ENCODE data around the gene KIF2A.

DNA sequence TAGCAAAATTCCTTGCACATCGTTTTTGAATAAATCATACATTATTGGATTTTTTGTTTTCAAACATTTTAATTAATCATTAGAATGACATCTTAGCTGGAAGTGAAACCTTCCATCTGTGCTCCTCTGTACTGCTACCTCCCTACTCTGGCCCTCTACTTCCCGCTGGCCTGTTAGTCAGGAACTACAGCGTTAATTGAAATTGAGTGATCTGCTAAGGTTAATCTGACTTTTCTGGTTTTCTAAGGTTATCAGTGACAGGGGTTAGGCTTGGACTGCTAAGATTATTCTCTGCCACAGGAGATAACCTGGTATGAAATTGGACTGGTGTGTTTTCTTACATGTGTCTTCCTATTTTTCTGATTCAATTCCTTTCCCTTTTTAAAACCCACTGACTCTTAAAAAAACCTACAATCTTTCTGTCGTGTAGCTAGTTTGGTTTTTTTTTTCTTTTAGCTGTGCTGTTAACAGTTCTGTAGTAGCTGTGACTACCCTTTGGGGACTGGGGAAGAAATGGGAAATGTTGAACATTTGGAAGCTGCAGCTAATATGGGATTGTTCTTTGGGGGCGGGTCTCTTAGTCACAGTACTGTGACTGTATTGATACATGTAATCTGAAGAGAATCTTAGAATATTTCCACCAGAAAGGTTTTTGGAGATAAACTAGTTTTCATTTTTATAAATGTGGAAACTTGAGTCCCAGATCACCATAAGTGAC lies 4.6 kb downstream of the KIF2A start:
- no peak for TF ChIP-seq TAF1 (IDR thresholded peaks at IDR 0.05; ENCODE audit: low read depth)
- no peak for TF ChIP-seq YY1 (IDR thresholded peaks at IDR 0.05; ENCODE audit: low read depth)
- TF ChIP-seq EP300 (IDR thresholded peaks at IDR 0.05; ENCODE audit: borderline replicate concordance): no peak
- TF ChIP-seq, protein P1, sequence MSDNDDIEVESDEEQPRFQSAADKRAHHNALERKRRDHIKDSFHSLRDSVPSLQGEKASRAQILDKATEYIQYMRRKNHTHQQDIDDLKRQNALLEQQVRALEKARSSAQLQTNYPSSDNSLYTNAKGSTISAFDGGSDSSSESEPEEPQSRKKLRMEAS (IDR thresholded peaks at IDR 0.05): no peak
- TF ChIP-seq FOXM1 (IDR thresholded peaks at IDR 0.05; ENCODE audit: borderline replicate concordance, low read depth): no peak
- no peak for TF ChIP-seq CREB1 (IDR thresholded peaks at IDR 0.05; ENCODE audit: low read depth)
- no peak for TF ChIP-seq CEBPB (IDR thresholded peaks at IDR 0.05)
- TF ChIP-seq, protein P2, sequence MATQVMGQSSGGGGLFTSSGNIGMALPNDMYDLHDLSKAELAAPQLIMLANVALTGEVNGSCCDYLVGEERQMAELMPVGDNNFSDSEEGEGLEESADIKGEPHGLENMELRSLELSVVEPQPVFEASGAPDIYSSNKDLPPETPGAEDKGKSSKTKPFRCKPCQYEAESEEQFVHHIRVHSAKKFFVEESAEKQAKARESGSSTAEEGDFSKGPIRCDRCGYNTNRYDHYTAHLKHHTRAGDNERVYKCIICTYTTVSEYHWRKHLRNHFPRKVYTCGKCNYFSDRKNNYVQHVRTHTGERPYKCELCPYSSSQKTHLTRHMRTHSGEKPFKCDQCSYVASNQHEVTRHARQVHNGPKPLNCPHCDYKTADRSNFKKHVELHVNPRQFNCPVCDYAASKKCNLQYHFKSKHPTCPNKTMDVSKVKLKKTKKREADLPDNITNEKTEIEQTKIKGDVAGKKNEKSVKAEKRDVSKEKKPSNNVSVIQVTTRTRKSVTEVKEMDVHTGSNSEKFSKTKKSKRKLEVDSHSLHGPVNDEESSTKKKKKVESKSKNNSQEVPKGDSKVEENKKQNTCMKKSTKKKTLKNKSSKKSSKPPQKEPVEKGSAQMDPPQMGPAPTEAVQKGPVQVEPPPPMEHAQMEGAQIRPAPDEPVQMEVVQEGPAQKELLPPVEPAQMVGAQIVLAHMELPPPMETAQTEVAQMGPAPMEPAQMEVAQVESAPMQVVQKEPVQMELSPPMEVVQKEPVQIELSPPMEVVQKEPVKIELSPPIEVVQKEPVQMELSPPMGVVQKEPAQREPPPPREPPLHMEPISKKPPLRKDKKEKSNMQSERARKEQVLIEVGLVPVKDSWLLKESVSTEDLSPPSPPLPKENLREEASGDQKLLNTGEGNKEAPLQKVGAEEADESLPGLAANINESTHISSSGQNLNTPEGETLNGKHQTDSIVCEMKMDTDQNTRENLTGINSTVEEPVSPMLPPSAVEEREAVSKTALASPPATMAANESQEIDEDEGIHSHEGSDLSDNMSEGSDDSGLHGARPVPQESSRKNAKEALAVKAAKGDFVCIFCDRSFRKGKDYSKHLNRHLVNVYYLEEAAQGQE (IDR thresholded peaks at IDR 0.05; ENCODE audit: low read depth): no peak
- TF ChIP-seq, protein P3, sequence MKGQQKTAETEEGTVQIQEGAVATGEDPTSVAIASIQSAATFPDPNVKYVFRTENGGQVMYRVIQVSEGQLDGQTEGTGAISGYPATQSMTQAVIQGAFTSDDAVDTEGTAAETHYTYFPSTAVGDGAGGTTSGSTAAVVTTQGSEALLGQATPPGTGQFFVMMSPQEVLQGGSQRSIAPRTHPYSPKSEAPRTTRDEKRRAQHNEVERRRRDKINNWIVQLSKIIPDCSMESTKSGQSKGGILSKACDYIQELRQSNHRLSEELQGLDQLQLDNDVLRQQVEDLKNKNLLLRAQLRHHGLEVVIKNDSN (IDR thresholded peaks at IDR 0.05): no peak
- TF ChIP-seq TEAD4 (IDR thresholded peaks at IDR 0.05): no peak
- no peak for TF ChIP-seq TCF12 (IDR thresholded peaks at IDR 0.05; ENCODE audit: low read depth)
- TF ChIP-seq ZBTB7A (IDR thresholded peaks at IDR 0.05; ENCODE audit: low read depth): no peak
- no peak for TF ChIP-seq RAD21 (IDR thresholded peaks at IDR 0.05; ENCODE audit: low read depth)

All from Ishikawa (cell line).